Transverse colon (tissue), 4 donors: ENCODE data around the gene PLIN3. TPM values are rescaled to one million over a fixed set of nuclear protein-coding genes. Genes with fewer than 3 reads are reported as not detected.

Source experiments
- DNase-seq: peaks from one replicate; pipeline ENCODE4 v3.0.0-alpha.2; 2019
- H3K27ac ChIP-seq, 4 donors: fragments of 200-600 bp; sonication (generic); 2 replicates each; pipeline ENCODE4 v1.5.1; 2016 to 2018; ENCODE audit warnings: inconsistent platforms in 4 of 4
- H3K27me3 ChIP-seq: fragments of 200-600 bp; sonication (generic); 2 replicates; pipeline ENCODE4 v1.5.1; 2017; ENCODE audit warnings: inconsistent platforms
- H3K36me3 ChIP-seq, 4 donors: fragments of 200-600 bp; sonication (generic); 2 replicates each; pipeline ENCODE4 v1.5.1; 2017 to 2019; ENCODE audit warnings: inconsistent platforms in 4 of 4
- H3K4me1 ChIP-seq, 4 donors: fragments of 200-600 bp; sonication (generic); 2 replicates each; pipeline ENCODE4 v1.5.1; 2017 to 2020; ENCODE audit warnings: inconsistent platforms in 4 of 4
- H3K4me3 ChIP-seq, 4 donors: fragments of 200-600 bp; sonication (generic); 1 replicate in 1 of 4; 2 replicates in 3 of 4; pipeline versions ENCODE4 v1.5.1 to v1.6.1; 2017 to 2019; ENCODE audit warnings: inconsistent platforms in 4 of 4
- H3K9me3 ChIP-seq, 2 donors: fragments of 200-600 bp; sonication (generic); 2 replicates each; pipeline ENCODE4 v1.5.1; 2017 to 2019; ENCODE audit warnings: inconsistent platforms in 2 of 2
- EP300 ChIP-seq: sonication (generic); formaldehyde crosslinking; IDR thresholded peaks from one replicate; pipeline ENCODE4 v1.6.1; 2017; ENCODE audit warnings: antibody characterized with exemption, low read depth
- POLR2A ChIP-seq: fragments of 450-650 bp; IDR thresholded peaks from one replicate; pipeline ENCODE4 v1.6.1; 2016; ENCODE audit warnings: antibody characterized with exemption, mild to moderate bottlenecking, moderate library complexity
- POLR2AphosphoS5 ChIP-seq, 3 donors: sonication (generic); formaldehyde crosslinking; IDR thresholded peaks; one replicate each; pipeline ENCODE4 v1.6.1; 2016; ENCODE audit warnings: antibody characterized with exemption in 3 of 3
- WGBS, 2 donors: methylation state at CpG; one replicate each; pipeline ENCODE4 v1.1.5; 2018; ENCODE audit warnings: low coverage in 1 of 2; 5-methylcytosine and 5-hydroxymethylcytosine counted together
- in situ Hi-C, 4 donors: fragments of 200-750 bp; cut with MboI; loops; one replicate each; pipeline versions ENCODE4 v1.15.0 to v1.15.1; 2017; ENCODE audit warnings: low sequenced_read_pairs in 3 of 4, low pct_ligation_motif_present in 1 of 4, low pct_unique_long_range_greater_than_20kb in 1 of 4
- intact Hi-C: fragments of 100-400 bp; cut with DNase I; formaldehyde crosslinking; loops from one replicate; pipeline ENCODE4 v1.15.1; 2023; ENCODE audit warnings: low total_unique reads
- total RNA-seq, 4 donors: library from RNA; depleted of rRNA; stranded (reverse); fragments of >200 nt; gene quantifications; one replicate each; pipeline ENCODE4 v1.1.0, GENCODE V29; 2016
- TF ChIP-seq, protein P1 (sequence below), 5 experiments: fragments of 200-600 bp in 3 of 5; fragments of 450-650 bp in 2 of 5; sonication (generic) in 3 of 5; IDR thresholded peaks; 1 replicate in 2 of 5; 2 replicates in 3 of 5; pipeline ENCODE4 v1.5.1; 2016 to 2017; ENCODE audit warnings: antibody characterized with exemption in 5 of 5, inconsistent platforms in 3 of 5, mild to moderate bottlenecking in 2 of 5, moderate library complexity in 1 of 5

Gene PLIN3
- total RNA-seq, 4 donors from 2014 or later, result 27.5 to 85.5 (median 77.1) TPM

DNA sequence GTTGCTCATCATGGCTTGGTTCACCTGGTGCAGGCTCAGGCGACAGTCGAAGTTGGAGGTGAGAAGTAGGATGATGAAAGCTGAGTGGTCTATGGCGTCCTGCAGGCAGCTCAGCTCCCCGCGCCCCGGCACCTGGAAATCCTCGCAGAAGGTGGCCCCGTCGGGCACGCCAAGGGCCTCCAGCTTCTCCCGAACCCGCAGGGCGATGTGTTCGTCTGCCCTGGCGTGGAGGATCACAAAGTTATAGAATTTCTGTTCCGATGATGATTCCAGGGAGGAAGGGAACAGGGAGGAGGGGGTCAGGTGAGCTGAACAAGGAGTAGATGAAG is 50.6 kb downstream of the PLIN3 start:
- in situ Hi-C loops, result loop anchor here in 1 of 4 donors (25.0 kb wide), 1 partner anchor 95 kb away; the partner anchor contains the start of genes ARRDC5 and UHRF1
- peaks cover 0 to 22% (median 10%) of the 10 kb centered on the region in 4 donors for H3K4me1 ChIP-seq
- no peaks in the 10 kb centered on the region for H3K36me3 ChIP-seq
- DNase-seq, result no peak
- WGBS, 2 donors, result 95 to 100% methylated on average over 6 to 15 of the region's 16 CpGs
- no peaks in the 10 kb centered on the region for H3K9me3 ChIP-seq
- no peak overlapping the region for H3K4me3 ChIP-seq
- H3K27me3 ChIP-seq, result no peaks in the 10 kb centered on the region
- TF ChIP-seq POLR2AphosphoS5 (IDR thresholded peaks at IDR 0.05) (no peak), EP300 (no peak), POLR2A (no peak)
- TF ChIP-seq, protein P1, sequence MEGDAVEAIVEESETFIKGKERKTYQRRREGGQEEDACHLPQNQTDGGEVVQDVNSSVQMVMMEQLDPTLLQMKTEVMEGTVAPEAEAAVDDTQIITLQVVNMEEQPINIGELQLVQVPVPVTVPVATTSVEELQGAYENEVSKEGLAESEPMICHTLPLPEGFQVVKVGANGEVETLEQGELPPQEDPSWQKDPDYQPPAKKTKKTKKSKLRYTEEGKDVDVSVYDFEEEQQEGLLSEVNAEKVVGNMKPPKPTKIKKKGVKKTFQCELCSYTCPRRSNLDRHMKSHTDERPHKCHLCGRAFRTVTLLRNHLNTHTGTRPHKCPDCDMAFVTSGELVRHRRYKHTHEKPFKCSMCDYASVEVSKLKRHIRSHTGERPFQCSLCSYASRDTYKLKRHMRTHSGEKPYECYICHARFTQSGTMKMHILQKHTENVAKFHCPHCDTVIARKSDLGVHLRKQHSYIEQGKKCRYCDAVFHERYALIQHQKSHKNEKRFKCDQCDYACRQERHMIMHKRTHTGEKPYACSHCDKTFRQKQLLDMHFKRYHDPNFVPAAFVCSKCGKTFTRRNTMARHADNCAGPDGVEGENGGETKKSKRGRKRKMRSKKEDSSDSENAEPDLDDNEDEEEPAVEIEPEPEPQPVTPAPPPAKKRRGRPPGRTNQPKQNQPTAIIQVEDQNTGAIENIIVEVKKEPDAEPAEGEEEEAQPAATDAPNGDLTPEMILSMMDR (IDR thresholded peaks at IDR 0.05), result no peak
- no peak overlapping the region for H3K27ac ChIP-seq
- intact Hi-C loops, result no loop called here

DNA sequence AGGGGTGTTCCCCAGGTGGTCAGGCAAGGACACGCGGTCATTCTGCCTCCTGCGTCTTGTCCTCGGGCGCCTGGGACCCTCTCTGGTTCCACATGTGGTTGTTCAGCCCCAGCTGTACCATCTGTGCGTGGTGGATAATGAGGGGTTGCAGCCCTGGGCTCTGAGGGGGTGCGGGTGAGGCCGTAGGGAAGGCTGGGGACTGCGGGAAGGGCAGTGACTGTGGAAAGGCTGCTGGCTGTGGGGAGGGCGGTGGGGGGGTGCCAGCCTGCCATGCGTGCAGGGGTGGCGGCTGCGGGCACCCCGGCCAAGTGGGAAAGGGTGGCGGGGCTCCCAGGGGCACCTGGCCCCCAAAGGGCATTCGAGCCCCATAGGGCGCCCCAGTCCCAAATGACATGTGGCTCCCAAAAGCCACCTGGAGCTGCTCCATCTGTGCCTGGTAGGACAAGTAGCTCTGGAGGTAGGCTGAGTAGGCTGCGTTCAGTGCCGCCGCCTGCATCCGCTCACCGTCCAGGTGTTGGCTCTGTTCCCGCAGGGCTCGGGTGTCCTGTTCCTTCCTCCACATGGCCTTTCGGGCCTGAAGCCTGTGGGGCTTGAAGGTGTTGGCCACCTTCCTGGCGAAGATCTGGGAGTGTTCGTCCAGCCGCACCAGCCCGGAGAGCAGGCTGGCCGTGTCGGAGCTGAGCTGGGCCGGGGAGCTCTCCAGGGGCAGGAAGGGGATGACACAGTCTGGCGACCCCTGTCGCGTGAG is 51.1 kb downstream of the PLIN3 start:
- intact Hi-C loops (no loop called here), in situ Hi-C loops (loop anchor here in 1 of 4 donors (25.0 kb wide), 1 partner anchor 96 kb away; the partner anchor contains the start of genes ARRDC5 and UHRF1)
- TF ChIP-seq POLR2AphosphoS5 (IDR thresholded peaks at IDR 0.05) (no peak), POLR2A (no peak), EP300 (no peak)
- TF ChIP-seq, protein P1 (IDR thresholded peaks at IDR 0.05), result no peak
- 93% methylated on average over 3 to 31 of the region's 35 CpGs for WGBS, 2 donors
- DNase-seq, result no peak
- no peaks in the 10 kb centered on the region for H3K9me3 ChIP-seq
- no peaks in the 10 kb centered on the region for H3K36me3 ChIP-seq
- H3K4me3 ChIP-seq, result no peak overlapping the region
- peaks cover 0 to 22% (median 10%) of the 10 kb centered on the region in 4 donors for H3K4me1 ChIP-seq
- peak overlapping the region; percentile 7 to 47 (median 15) for H3K27ac ChIP-seq
- no peaks in the 10 kb centered on the region for H3K27me3 ChIP-seq

DNA sequence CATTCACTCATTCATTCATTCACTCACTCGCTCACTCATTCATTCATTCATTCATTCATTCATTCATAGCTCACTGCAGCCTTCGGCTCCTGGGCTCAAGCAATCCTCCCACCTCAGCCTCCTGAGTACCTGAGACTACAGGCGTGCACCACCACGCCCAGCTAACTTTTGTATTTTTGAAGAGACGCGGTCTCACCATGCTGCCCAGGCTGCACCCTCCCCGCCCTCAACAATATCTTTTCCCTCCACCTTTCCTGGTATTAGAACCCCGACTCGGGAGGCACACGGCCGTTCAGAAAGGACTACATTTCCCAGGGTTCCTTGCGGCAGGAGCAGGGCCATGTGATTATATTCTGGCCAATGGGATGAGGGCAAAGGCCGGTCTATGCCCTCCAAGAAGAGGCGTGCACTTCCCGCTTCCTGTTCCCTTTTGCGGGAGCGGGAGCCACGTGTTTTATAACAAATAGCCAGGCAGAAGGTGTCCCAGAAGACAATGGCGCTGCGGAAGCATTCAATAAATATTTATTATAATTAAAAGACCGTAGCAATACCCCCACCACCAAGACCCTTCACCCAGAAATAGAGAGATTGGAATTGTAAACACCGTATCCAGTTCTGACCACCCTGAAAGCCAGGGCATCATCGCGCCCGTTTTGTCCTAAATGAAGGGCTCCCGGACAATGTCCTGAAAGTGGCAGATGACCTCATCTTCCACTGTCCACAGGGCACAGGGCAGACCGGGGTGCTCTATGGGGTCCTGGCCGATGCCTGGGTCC is 51.9 kb downstream of the PLIN3 start:
- TF ChIP-seq EP300, result no peak
- TF ChIP-seq POLR2AphosphoS5 (IDR thresholded peaks at IDR 0.05), result peak in 2 of 3 donors; percentile 30 to 37
- peak; percentile 36 for TF ChIP-seq POLR2A
- intact Hi-C loops, result loop anchor here (1.0 kb wide), 1 partner anchor 96 kb away; no protein-coding TSS in a partner anchor
- Histone ChIP-seq H3K27ac (peak overlapping the region; percentile 7 to 47 (median 15)), H3K9me3 (no peaks in the 10 kb centered on the region), H3K36me3 (no peaks in the 10 kb centered on the region), H3K27me3 (no peaks in the 10 kb centered on the region), H3K4me1 (peaks cover 0 to 22% (median 10%) of the 10 kb centered on the region in 4 donors), H3K4me3 (peak overlapping the region in 2 of 4 donors; percentile 13 to 33)
- DNase-seq, result peak; percentile 91
- in situ Hi-C loops, result loop anchor here in 1 of 4 donors (25.0 kb wide), 1 partner anchor 97 kb away; the partner anchor contains the start of genes ARRDC5 and UHRF1
- 25 to 41% methylated on average over 4 to 26 of the region's 28 CpGs for WGBS, 2 donors

DNA sequence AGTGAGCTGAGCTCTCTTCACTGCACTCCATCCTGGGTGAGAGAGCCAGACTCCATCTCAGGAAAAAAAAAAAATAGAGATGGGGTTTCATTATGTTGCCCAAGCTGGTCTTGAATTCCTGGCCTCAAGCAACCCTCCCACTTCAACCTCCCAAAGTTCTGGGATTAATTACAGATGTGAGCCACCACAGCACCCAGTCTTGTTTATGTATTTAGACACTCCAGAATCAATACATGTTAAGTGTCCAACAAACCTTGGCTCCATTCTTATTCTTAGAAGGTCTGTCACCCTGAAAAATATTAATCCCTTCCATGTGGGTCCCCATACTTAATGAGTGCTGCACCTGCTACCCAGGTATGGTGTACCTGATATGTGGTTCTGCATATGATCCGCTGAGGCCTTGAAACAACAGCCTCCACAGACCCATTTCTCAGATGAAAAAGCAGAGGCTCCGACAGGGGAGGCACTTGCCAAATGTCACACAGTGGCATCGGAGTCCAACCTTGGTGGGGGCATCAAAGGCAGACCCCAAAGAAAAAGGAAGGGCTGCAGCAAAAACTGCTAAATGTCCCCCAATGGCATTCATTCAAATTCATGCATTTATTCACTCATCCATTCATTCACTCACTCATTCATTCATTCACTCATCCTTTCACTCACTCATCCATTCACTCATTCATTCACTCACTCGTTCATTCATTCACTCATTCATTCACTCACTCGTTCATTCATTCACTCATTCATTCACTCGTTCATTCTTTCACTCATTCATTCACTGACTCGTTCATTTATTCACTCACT is 52.6 kb downstream of the PLIN3 start:
- Histone ChIP-seq H3K27ac (no peak overlapping the region), H3K36me3 (no peaks in the 10 kb centered on the region), H3K9me3 (no peaks in the 10 kb centered on the region), H3K27me3 (no peaks in the 10 kb centered on the region), H3K4me1 (peaks cover 0 to 22% (median 10%) of the 10 kb centered on the region in 4 donors), H3K4me3 (no peak overlapping the region)
- intact Hi-C loops, result loop anchor here (1.0 to 5.0 kb wide), 2 partner anchors 96 to 217 kb away; no protein-coding TSS in a partner anchor
- in situ Hi-C loops, result loop anchor here in 1 of 4 donors (25.0 kb wide), 1 partner anchor 97 kb away; the partner anchor contains the start of genes ARRDC5 and UHRF1
- 66 to 70% methylated on average over 7 of the region's 7 CpGs for WGBS, 2 donors
- no peak for DNase-seq
- TF ChIP-seq POLR2AphosphoS5 (IDR thresholded peaks at IDR 0.05) (no peak), POLR2A (no peak), EP300 (no peak)
- TF ChIP-seq, protein P1 (IDR thresholded peaks at IDR 0.05), result no peak
